Measurements from ENCODE around the gene SLC39A2.

DNA sequence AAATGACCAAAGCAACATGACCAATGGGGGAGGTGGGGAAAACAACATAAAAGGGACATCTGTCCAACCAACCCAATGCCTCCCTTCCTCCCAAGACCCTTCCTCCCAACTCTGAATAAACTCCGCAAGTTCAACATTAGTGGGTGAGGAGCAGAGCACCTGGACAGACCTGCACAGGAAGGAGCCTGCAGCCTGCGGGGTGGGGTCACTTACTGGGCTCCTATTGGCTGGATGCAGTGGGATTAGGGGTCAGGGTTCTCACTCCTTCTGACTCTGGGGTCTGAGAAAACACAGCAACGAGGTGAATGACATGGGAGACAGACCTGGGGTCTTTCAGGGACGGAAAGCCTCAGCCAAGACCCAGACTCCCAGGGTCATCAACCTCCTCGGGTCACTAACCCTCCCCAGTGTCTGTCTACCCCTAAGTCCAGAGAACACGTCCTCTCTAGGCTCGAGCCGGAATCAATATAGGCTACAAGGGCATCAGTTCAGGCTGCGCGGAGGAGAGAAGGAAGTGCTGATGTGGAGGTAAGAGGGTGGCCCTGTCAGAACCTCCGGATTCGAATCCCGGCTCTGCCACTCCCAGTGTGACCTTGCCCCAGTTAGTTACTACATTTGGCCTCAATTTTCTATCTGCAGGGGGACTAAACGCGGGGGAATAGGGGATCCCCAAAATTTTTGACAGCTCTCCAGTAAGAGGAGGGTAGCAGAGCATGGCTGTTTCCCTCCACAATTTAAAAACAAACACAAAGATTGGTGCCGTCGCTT is 24.9 kb downstream of the SLC39A2 start:
- TF ChIP-seq, protein P1, sequence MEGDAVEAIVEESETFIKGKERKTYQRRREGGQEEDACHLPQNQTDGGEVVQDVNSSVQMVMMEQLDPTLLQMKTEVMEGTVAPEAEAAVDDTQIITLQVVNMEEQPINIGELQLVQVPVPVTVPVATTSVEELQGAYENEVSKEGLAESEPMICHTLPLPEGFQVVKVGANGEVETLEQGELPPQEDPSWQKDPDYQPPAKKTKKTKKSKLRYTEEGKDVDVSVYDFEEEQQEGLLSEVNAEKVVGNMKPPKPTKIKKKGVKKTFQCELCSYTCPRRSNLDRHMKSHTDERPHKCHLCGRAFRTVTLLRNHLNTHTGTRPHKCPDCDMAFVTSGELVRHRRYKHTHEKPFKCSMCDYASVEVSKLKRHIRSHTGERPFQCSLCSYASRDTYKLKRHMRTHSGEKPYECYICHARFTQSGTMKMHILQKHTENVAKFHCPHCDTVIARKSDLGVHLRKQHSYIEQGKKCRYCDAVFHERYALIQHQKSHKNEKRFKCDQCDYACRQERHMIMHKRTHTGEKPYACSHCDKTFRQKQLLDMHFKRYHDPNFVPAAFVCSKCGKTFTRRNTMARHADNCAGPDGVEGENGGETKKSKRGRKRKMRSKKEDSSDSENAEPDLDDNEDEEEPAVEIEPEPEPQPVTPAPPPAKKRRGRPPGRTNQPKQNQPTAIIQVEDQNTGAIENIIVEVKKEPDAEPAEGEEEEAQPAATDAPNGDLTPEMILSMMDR (conservative IDR thresholded peaks at IDR 0.05): no peak
- no peak for TF ChIP-seq ZFX (IDR thresholded peaks at IDR 0.05)

Data from C4-2B (cell line).